Smooth muscle cell (in vitro differentiated cells): ENCODE measurements around the gene PRRT1B. TPM values are rescaled to one million over a fixed set of nuclear protein-coding genes. Genes with fewer than 3 reads are reported as not detected.

Experiments used
- DNase-seq: peaks from one replicate; lab custom pipeline; 2025; ENCODE audit not compliant: unreplicated experiment; lab: John Stamatoyannopoulos, UW
- H2AFZ ChIP-seq: fragments of 200-600 bp; sonication (generic); 2 replicates; pipeline ENCODE4 v1.6.0; 2016; ENCODE audit warnings: antibody characterized with exemption, low read depth, mild to moderate bottlenecking
- H3F3A ChIP-seq: fragments of 200-600 bp; sonication (generic); 2 replicates; pipeline ENCODE4 v1.6.0; 2017; ENCODE audit warnings: antibody characterized with exemption, low read depth
- H3K27ac ChIP-seq: fragments of 200-600 bp; sonication (generic); 2 replicates; pipeline ENCODE4 v1.5.1; 2016; ENCODE audit warnings: low read depth, mild to moderate bottlenecking
- H3K27me3 ChIP-seq: fragments of 200-600 bp; sonication (generic); 2 replicates; pipeline ENCODE4 v1.6.1; 2016; ENCODE audit warnings: low read depth, mild to moderate bottlenecking
- H3K36me3 ChIP-seq: fragments of 200-600 bp; sonication (generic); 2 replicates; pipeline ENCODE4 v1.5.1; 2016; ENCODE audit warnings: low read depth
- H3K4me1 ChIP-seq: fragments of 200-600 bp; sonication (generic); 2 replicates; pipeline ENCODE4 v1.5.1; 2016; ENCODE audit warnings: low read depth
- H3K4me2 ChIP-seq: fragments of 200-600 bp; sonication (generic); 2 replicates; pipeline ENCODE4 v1.6.0; 2016; ENCODE audit warnings: mild to moderate bottlenecking
- H3K4me3 ChIP-seq: fragments of 200-600 bp; sonication (generic); 2 replicates; pipeline ENCODE4 v1.5.1; 2016; ENCODE audit warnings: mild to moderate bottlenecking
- H3K79me2 ChIP-seq: fragments of 200-600 bp; sonication (generic); 2 replicates; pipeline ENCODE4 v1.6.0; 2016; ENCODE audit warnings: low read depth, mild to moderate bottlenecking
- H3K9ac ChIP-seq: fragments of 200-600 bp; sonication (generic); 2 replicates; pipeline ENCODE4 v1.6.0; 2016; ENCODE audit warnings: low read depth
- H3K9me3 ChIP-seq: fragments of 200-600 bp; sonication (generic); replicated peaks from 2 replicates; pipeline ENCODE4 v1.5.1; 2016; ENCODE audit warnings: low read depth
- H4K20me1 ChIP-seq: fragments of 200-600 bp; sonication (generic); 2 replicates; pipeline ENCODE4 v1.6.0; 2016; ENCODE audit warnings: low read depth
- CTCF ChIP-seq: fragments of 200-600 bp; sonication (generic); IDR thresholded peaks from 2 replicates; pipeline ENCODE4 v1.5.1; 2017; ENCODE audit warnings: borderline replicate concordance, mild to moderate bottlenecking, antibody characterized with exemption; ENCODE audit not compliant: insufficient read depth, poor library complexity, severe bottlenecking
- WGBS: methylation state at CpG from one replicate; pipeline ENCODE4 v1.1.7; 2016; ENCODE audit warnings: low lambda C conversion rate; 5-methylcytosine and 5-hydroxymethylcytosine counted together
- polyA plus RNA-seq: library from polyadenylated mRNA; unstranded; fragments of >200 nt; fragmentation: Nextera tagmentation; extraction: Ambion mirVana; gene quantifications from 2 replicates; pipeline ENCODE4 v1.2.1, GENCODE V29; 2016
- total RNA-seq: library from RNA; depleted of rRNA; stranded (reverse); fragments of >200 nt; gene quantifications from 2 replicates; pipeline ENCODE4 v1.2.3, GENCODE V29; 2014

PRRT1B gene
- total and polyA plus RNA-seq, 2 experiments from 2014 or later: not detected

GRCh38 chr9:131516100-131516499 lies 29.2 kb upstream of the PRRT1B start:
- Histone ChIP-seq H3K9me3 (no peaks in the 10 kb centered on the region), H3K27ac (no peak overlapping the region), H3K4me3 (no peak overlapping the region), H3K4me2 (no peak overlapping the region), H3K9ac (no peak overlapping the region), H3K4me1 (no peaks in the 10 kb centered on the region), H3K36me3 (no peaks in the 10 kb centered on the region), H4K20me1 (no peaks in the 10 kb centered on the region), H3K27me3 (no peaks in the 10 kb centered on the region), H2AFZ (no peak overlapping the region), H3F3A (no peaks in the 10 kb centered on the region), H3K79me2 (no peaks in the 10 kb centered on the region)
- no peak for TF ChIP-seq CTCF
- 94% methylated on average over 15 of the region's 15 CpGs for whole genome bisulfite sequencing
- DNase-seq: no peak

GRCh38 chr9:131516930-131517329 lies 28.4 kb upstream of the PRRT1B start:
- Histone ChIP-seq H3K36me3 (no peaks in the 10 kb centered on the region), H3K27ac (no peak overlapping the region), H2AFZ (no peak overlapping the region), H3K27me3 (no peaks in the 10 kb centered on the region), H3K9ac (no peak overlapping the region), H3F3A (no peaks in the 10 kb centered on the region), H3K4me1 (no peaks in the 10 kb centered on the region), H3K9me3 (no peaks in the 10 kb centered on the region), H4K20me1 (no peaks in the 10 kb centered on the region), H3K4me2 (no peak overlapping the region), H3K4me3 (no peak overlapping the region), H3K79me2 (no peaks in the 10 kb centered on the region)
- no peak for TF ChIP-seq CTCF
- no peak for DNase-seq
- WGBS: 98% methylated on average over 9 of the region's 9 CpGs

- 70% methylated on average over 11 of the region's 11 CpGs for WGBS
- H3K79me2 ChIP-seq: no peaks in the 10 kb centered on the region
- DNase-seq: no peak
- no peaks in the 10 kb centered on the region for H3K36me3 ChIP-seq
- TF ChIP-seq CTCF: no peak
- no peak overlapping the region for H3K9ac ChIP-seq
- H3K4me1 ChIP-seq: no peaks in the 10 kb centered on the region
- no peak overlapping the region for H3K4me3 ChIP-seq
- no peak overlapping the region for H2AFZ ChIP-seq
- peaks cover 2% of the 10 kb centered on the region for H3F3A ChIP-seq
- H4K20me1 ChIP-seq: no peaks in the 10 kb centered on the region
- H3K27ac ChIP-seq: no peak overlapping the region
- H3K9me3 ChIP-seq: no peaks in the 10 kb centered on the region
- H3K27me3 ChIP-seq: no peaks in the 10 kb centered on the region
- H3K4me2 ChIP-seq: no peak overlapping the region
Observed at GRCh38 chr9:131517761-131518190, 27.5 kb upstream of the PRRT1B start.

- Histone ChIP-seq H3K9ac (no peak overlapping the region), H3K4me2 (no peak overlapping the region), H3K27me3 (no peaks in the 10 kb centered on the region), H3K9me3 (no peaks in the 10 kb centered on the region), H4K20me1 (peaks cover 4% of the 10 kb centered on the region), H3K4me1 (no peaks in the 10 kb centered on the region), H3K27ac (no peak overlapping the region), H2AFZ (no peak overlapping the region), H3K4me3 (no peak overlapping the region), H3K79me2 (no peaks in the 10 kb centered on the region), H3K36me3 (no peaks in the 10 kb centered on the region), H3F3A (peaks cover 6% of the 10 kb centered on the region)
- no peak for DNase-seq
- 95% methylated on average over 20 of the region's 20 CpGs for WGBS
- TF ChIP-seq CTCF: no peak
Observed at GRCh38 chr9:131518553-131518952, 26.8 kb upstream of the PRRT1B start.
